ENCODE data around the gene ACE. TPM values are rescaled to one million over a fixed set of nuclear protein-coding genes. Genes with fewer than 3 reads are reported as not detected.

The ACE gene
- total and polyA plus RNA-seq, 4 donors: 5.5 to 87.3 (median 35.3) TPM

DNA sequence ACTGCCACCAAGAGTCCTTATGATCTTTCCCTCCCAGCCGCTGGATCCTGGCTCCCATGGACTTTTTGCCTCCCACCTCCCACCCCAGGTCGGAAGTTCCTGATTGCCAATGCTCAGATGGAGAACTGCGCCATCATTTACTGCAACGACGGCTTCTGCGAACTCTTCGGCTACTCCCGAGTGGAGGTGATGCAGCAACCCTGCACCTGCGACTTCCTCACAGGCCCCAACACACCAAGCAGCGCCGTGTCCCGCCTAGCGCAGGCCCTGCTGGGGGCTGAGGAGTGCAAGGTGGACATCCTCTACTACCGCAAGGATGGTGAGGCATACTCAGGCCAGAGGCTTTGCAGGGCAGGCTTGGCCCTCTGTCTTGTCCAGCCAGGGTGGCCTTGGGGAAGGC, 47.2 kb downstream of the ACE start:
- peaks cover 0 to 5% (median 0%) of the 10 kb centered on the region in 5 donors for H3K4me1 ChIP-seq (ENCODE audit: control insufficient read depth in 5 of 5, insufficient read depth in 5 of 5, low read length in 5 of 5)
- DNase-seq (no peak), ATAC-seq (ENCODE audit: insufficient read depth, low FRiP score) (no peak)
- TF ChIP-seq, protein P1, sequence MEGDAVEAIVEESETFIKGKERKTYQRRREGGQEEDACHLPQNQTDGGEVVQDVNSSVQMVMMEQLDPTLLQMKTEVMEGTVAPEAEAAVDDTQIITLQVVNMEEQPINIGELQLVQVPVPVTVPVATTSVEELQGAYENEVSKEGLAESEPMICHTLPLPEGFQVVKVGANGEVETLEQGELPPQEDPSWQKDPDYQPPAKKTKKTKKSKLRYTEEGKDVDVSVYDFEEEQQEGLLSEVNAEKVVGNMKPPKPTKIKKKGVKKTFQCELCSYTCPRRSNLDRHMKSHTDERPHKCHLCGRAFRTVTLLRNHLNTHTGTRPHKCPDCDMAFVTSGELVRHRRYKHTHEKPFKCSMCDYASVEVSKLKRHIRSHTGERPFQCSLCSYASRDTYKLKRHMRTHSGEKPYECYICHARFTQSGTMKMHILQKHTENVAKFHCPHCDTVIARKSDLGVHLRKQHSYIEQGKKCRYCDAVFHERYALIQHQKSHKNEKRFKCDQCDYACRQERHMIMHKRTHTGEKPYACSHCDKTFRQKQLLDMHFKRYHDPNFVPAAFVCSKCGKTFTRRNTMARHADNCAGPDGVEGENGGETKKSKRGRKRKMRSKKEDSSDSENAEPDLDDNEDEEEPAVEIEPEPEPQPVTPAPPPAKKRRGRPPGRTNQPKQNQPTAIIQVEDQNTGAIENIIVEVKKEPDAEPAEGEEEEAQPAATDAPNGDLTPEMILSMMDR (IDR thresholded peaks at IDR 0.05; ENCODE audit: control extremely low read depth, extremely low read depth): no peak
- no peak overlapping the region for H3K27ac ChIP-seq (ENCODE audit: low read depth in 1 of 2, low read length in 1 of 2)
- 94 to 95% methylated on average over 14 of the region's 14 CpGs for WGBS, 2 donors
- peaks cover 0 to 10% (median 2%) of the 10 kb centered on the region in 3 donors for H3K27me3 ChIP-seq (ENCODE audit: control insufficient read depth in 3 of 3, insufficient read depth in 3 of 3, low read length in 2 of 3)
- H3K9me3 ChIP-seq (ENCODE audit: control insufficient read depth in 4 of 4, insufficient read depth in 3 of 4, low read length in 3 of 4): no peaks in the 10 kb centered on the region
- no peaks in the 10 kb centered on the region for H3K36me3 ChIP-seq (ENCODE audit: control insufficient read depth in 4 of 4, insufficient read depth in 4 of 4, low read length in 4 of 4)
- H3K9ac ChIP-seq (ENCODE audit: insufficient read depth in 1 of 2, low read length in 2 of 2): no peak overlapping the region
- H3K4me3 ChIP-seq: no peak overlapping the region

DNA sequence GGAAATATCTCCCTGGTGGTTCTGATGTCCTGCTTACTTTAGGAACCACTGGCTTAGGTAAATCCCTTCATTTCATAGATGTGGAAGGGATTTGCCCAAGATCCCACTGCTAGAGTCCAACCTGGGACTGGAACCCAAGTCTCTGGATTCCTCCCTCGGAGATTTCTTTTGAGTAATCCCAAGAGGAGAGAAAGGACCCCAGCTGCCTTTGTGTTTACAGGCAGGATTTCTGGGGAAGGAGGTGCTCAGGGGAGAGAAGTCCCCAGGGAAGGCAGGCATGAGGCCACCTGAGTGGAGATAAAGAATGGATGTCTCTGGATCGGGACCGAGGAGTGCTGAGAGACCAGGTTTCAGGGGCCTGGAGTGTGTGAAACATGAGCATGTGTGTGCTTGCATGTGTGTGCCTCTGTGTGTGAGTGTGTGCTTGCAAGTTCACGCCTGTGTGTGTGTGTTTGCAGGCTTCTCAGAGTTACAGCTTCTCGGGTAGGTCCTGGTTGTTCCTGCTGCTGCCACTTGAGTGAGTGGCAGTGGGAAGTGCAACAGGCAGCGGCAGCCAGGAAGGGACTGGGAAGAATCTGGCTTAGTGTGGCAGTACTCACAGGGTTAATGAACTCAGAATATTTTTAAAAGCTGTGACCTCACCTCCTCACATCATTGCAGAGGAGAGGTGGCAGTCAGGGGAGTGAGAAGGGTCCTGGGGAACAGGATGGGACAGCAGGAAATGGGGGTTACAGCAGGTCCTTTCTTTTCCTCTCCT, 48.5 kb downstream of the ACE start:
- TF ChIP-seq, protein P1 (IDR thresholded peaks at IDR 0.05; ENCODE audit: control extremely low read depth, extremely low read depth): no peak
- Histone ChIP-seq H3K9me3 (ENCODE audit: control insufficient read depth in 4 of 4, insufficient read depth in 3 of 4, low read length in 3 of 4) (no peaks in the 10 kb centered on the region), H3K4me3 (no peak overlapping the region), H3K27me3 (ENCODE audit: control insufficient read depth in 3 of 3, insufficient read depth in 3 of 3, low read length in 2 of 3) (peaks cover 0 to 10% (median 2%) of the 10 kb centered on the region in 3 donors), H3K36me3 (ENCODE audit: control insufficient read depth in 4 of 4, insufficient read depth in 4 of 4, low read length in 4 of 4) (no peaks in the 10 kb centered on the region), H3K9ac (ENCODE audit: insufficient read depth in 1 of 2, low read length in 2 of 2) (no peak overlapping the region), H3K4me1 (ENCODE audit: control insufficient read depth in 5 of 5, insufficient read depth in 5 of 5, low read length in 5 of 5) (peaks cover 0 to 5% (median 0%) of the 10 kb centered on the region in 5 donors), H3K27ac (ENCODE audit: low read depth in 1 of 2, low read length in 1 of 2) (no peak overlapping the region)
- 56 to 59% methylated on average over 6 of the region's 6 CpGs for WGBS, 2 donors
- ATAC-seq (ENCODE audit: insufficient read depth, low FRiP score): no peak
- no peak for DNase-seq

DNA sequence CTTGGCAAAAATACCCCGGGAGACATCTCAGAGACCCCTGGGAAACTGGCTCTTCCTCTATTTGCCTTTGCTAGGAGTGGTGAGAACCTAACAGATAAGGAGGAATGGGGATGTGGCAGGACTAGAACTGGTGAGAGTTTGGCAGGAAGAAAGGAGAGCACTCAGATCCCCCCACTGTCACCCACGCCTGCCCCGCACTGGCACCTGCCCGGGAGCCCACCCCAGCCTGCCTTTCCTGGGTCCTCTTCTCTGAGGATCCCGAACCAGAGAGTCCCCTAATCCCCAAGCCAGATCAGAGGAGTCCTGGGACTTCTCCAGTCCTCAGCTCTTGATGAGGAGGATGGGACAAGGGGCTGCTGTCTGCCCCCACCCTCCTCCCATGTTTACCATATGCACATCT, 50.0 kb downstream of the ACE start:
- no peak overlapping the region for H3K27ac ChIP-seq (ENCODE audit: low read depth in 1 of 2, low read length in 1 of 2)
- H3K4me3 ChIP-seq: no peak overlapping the region
- H3K9me3 ChIP-seq (ENCODE audit: control insufficient read depth in 4 of 4, insufficient read depth in 3 of 4, low read length in 3 of 4): no peaks in the 10 kb centered on the region
- TF ChIP-seq, protein P1 (IDR thresholded peaks at IDR 0.05; ENCODE audit: control extremely low read depth, extremely low read depth): no peak
- H3K4me1 ChIP-seq (ENCODE audit: control insufficient read depth in 5 of 5, insufficient read depth in 5 of 5, low read length in 5 of 5): peaks cover 0 to 5% (median 0%) of the 10 kb centered on the region in 5 donors
- no peaks in the 10 kb centered on the region for H3K36me3 ChIP-seq (ENCODE audit: control insufficient read depth in 4 of 4, insufficient read depth in 4 of 4, low read length in 4 of 4)
- H3K9ac ChIP-seq (ENCODE audit: insufficient read depth in 1 of 2, low read length in 2 of 2): no peak overlapping the region
- WGBS, 2 donors: 71 to 76% methylated on average over 5 of the region's 5 CpGs
- H3K27me3 ChIP-seq (ENCODE audit: control insufficient read depth in 3 of 3, insufficient read depth in 3 of 3, low read length in 2 of 3): peaks cover 0 to 10% (median 2%) of the 10 kb centered on the region in 3 donors
- ATAC-seq (ENCODE audit: insufficient read depth, low FRiP score) (no peak), DNase-seq (no peak)
